ENCODE data around the gene SNHG17. TPM values are rescaled to one million over a fixed set of nuclear protein-coding genes. Genes with fewer than 3 reads are reported as not detected.
"Not testable (repeated sequence)": the region's sequence is repeated elsewhere in the genome, so short reads cannot be mapped to it uniquely, and the experiment has no call there.

The SNHG17 gene
- total RNA-seq, 1 donor from 2014 or later: 15.2 TPM

DNA sequence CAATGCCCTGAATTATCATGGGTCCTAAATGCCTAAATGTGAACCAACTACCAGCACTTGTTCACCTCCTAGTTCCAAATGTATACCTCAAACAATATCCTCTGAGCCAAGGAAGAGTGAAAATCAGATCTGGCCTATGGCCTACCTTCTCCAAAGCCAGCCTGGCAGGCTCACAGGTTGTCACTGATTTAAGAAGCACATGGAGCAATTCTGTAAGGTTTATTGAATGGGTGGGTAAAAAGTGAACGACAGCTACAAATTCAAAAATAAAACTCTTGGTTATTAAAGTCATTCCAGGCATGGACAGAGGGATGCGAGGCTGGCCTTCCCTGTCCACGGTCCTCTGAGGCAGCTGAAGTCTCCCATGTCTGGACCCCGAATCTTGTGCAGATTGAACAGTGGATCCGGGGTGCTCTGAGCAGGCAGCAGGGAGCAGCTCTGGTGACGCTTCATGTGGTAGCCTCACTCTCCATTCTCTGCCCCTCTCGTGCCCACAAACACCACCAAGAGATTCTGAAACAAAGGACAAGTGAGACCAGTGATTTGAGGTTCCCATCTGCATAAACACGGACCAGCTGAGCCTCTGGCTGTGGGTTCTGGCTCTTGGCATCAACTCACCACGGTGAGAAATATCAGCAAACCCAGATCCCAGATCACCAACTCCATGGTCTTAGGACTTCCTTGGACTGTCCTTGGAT lies 14.6 kb downstream of the SNHG17 start:
- DNase-seq: no peak

DNA sequence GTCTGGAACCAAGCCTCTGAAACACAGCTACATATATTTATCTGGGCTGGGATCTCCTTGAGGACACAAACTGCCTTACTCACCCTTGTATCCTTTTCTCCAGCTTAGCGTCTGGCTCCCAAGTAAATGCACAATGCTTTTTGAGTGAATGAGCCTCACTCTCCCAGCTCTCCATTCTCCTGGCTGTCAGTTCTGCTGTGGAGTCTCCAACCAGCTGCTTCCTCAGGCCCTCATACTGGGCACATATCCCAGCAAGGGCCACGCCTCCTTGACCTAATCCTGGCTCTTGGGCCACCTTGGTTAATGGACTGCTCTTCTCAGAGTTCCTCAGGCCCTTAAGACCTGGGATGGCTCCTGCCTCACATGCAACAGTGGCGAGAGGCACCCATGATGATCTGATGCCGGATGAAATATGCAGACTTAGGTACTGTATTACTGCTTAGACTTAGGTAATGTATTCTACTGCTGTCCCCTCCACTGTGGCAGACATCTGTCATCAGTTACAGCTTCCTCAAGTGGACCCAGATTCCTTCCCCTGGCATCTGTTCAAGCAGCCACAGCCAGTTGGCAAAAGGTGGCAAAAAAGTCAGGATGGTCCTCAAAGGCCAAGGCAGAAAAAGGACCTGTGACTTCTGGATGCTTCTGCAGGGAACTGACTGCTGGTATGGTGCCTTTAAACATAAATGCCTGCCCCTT lies 16.5 kb downstream of the SNHG17 start:
- no peak for DNase-seq

DNA sequence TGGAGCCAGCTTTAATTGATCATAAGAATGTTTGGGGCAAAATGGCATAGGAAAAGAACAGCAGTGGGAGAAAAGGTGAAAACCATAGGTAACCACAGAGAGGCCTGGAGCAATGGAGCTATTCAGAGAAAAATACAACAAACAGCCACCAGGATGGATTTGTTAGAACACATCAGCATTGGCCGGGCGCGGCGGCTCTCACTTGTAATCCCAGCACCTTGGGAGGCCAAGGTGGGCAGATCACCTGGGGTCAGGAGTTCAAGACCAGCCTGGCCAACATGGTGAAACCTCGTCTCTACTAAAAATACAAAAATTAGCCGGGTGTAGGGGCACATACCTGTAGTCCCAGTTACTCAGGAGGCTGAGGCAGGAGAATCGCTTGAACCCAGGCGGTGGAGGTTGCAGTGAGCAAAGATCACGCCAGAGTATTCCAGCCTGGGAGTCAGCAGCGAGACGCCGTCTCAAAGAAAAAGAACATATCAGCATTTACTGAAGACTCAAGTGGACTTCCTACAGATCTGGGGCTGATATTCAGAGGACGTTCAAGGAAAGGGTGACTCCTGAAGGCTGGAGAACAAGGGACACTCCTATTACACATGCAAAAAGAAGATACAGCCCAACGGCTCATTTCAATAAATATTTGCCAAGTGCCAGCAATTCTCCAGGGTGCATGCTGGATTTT lies 20.2 kb downstream of the SNHG17 start:
- DNase-seq: no peak

DNA sequence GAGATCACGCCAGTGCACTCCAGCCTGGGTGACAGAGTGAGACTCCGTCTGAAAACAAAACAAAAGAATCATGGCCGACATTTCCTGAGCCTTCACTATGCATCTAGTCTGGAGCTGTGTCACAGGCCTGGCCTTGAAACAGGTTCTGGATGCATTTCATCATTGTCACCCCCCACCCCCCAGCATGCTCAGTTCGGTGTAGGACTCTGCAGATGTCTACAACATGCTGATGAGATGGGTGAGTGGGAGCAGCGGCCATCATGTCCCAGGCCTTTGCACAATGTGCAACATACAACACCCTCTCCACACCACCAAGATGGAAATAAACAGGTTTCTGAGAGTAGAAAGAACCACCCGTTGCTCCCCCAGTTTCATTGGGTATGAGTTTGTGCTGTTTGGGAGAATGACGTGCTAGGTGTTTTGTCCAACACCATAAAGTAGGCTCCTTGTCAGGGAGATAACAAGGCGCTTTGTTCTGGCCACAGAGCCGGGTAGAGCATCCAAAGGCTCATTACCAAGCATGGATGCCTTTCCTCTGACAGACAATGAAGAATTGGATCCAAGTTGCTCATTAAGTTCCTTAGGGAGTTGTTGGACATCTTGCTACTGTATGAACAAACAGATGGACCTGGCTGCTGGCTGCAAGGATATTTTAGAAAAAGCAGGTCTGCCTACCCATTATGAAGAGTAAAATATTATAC lies 22.1 kb downstream of the SNHG17 start:
- DNase-seq: no peak

DNA sequence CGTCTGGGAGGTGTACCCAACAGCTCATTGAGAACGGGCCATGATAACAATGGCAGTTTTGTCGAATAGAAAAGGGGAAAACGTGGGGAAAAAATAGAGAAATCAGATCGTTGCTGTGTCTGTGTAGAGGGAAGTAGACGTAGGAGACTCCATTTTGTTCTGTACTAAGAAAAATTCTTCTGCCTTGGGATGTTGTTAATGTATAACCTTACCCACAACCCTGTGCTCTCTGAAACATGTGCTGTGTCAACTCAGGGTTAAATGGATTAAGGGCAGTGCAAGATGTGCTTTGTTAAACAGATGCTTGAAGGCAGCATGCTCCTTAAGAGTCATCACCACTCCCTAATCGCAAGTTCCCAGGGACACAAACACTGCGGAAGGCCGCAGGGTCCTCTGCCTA lies 27.3 kb downstream of the SNHG17 start:
- not testable (repeated sequence) for DNase-seq

DNA sequence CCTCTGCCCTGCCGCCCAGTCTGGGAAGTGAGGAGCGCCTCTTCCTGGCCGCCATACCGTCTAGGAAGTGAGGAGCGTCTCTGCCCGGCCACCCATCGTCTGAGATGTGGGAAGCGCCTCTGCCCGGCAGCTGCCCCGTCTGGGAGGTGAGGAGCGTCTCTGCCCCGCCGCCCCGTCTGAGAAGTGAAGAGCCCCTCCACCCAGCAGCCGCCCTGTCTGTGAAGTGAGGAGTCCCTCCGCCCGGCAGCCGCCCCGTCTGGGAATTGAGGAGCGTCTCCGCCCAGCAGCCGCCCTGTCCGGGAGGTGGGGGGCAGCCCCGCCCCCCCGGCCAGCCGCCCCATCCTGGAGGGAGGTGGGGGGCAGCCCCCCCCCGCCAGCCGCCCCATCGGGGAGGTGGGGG lies 27.8 kb downstream of the SNHG17 start:
- no peak for DNase-seq

DNA sequence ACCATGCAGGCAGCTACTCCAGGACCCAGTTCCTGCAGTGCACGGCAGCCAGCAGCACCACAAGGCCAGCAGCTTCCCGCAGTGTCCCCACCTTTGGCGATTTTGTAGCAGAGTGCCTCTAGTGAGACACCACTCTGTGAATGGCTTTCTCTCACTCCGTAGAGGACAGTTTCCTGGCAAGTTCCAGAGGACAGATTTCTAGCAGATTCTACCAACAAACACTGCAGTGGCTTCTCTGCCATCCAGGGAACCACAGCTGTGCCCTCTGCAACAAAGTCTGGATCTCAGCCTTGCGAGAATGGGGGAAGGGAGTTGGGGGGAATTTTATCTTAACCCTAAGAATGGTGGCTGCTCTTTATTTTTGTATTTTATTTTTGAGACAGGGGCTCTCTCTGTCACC lies 28.7 kb downstream of the SNHG17 start:
- DNase-seq: no peak

DNA sequence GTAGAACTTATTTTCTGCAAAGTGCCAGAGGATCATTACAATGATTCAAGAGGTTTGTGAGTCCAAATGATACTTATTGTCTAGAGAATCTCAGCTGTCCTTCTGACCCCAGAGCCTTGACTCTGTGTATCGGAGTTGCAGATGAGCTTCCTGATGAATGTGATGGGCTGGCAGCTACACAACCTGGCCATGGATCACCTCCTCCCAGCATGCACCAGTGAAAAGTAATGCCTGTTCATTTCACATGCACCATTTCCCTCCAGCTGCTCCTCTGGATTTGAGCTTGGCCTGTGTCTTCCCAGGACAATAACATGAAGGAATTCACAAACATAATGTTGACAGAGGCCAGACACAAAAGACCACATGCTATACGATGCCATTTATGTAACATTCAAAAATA lies 30.0 kb downstream of the SNHG17 start:
- no peak for DNase-seq

DNA sequence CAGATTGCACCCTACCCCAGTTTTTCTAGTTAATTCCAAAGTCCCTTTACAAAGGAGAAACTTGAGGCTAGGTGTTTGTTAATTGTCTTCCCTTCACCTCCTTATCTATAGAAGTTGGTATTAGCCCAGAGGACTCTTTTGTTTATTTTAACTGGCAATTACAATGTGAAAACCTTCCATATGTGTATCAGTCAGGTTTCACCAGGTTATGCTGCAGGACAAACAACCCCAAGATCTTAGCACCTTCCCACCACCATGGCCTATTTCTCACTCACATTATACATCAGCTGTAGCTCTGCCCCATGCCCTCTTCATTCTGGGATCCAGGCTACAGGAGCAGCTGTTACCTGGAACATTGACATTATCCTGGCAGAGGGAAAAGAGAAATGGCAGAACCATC lies 31.1 kb downstream of the SNHG17 start:
- DNase-seq: no peak

DNA sequence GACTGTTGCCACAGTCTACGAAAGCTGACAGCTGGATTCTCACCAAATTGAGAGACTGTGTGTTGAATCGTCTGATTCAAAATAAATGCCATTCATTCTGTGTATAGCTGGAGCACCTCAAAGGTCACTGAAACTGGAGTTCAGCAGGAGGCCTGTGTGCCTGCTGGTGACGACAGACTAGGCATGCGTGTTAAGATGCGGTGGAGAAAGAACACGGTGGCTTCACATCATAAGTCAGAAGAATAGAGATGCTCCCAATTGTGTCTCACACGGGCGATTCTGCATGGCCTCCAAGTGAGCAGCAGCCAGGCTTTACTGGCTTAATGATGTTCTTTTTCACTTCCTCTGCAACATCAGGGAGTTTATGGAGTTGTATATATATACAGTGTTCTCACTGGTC lies 32.3 kb downstream of the SNHG17 start:
- no peak for DNase-seq

DNA sequence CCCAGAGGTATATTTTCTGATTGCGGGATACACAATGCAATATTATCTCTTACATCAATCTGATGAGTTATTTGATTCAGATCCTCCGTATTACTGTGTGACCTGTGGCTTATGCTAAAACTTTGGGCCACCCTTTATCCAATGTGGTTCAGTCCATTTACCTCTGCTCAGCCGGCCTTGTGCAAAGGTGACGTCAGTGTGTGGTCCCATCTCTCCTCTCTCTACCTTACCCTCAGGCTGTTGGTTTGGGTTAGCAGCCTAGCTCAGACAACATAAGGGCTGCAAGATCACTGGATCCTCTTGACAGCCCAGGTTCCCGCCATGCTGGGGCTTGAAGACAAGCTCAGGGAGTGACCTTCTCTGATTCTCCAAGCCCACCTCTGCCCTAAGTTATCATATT lies 33.0 kb downstream of the SNHG17 start:
- DNase-seq: no peak

DNA sequence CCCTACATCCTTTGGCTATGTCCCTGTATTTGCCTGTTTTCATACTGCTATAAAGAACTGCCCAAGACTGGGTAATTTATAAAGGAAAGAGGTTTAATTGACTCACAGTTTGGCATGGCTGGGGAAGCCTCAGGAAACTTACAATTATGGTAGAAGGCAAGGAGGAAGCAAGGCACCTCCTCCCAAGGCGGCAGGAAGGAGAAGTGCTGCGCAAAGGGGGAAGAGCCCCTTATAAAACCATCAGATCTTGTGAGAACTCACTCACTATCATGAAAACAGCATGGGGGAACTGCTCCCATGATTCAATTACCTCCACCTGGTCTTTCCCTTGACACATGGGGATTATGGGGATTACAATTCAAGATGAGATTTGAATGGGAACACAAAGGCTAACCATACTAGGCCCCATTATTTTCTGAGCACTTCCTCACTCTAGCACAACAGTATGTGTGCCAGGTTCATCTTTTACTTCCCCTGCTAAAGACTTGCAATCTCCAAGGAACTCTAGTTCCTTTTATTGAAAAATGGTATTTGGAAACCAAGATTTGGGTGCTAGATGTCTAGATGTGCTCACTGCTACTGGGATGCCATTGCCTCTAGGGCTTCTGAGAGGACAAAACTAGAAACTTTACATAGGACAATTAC lies 39.3 kb downstream of the SNHG17 start:
- DNase-seq: not testable (repeated sequence)

DNA sequence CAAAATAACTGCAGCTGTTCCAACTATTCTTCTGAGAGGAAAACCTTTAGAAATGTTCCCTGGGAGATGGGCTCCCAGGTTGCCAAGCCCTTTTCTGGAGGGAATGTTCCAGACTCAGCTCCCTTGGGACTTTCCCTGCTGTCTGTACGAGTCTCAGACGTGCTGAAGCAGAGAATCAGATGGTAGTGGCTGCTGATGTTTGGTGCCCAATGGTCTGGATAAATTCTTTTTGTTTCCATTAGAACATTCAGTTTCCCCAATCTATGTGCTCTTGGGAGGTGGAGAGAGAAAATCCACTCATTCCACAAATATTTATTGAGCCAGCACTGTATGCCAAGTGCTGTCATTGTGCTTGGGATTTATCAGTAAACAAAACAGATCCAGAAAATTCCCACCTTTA lies 40.0 kb downstream of the SNHG17 start:
- no peak for DNase-seq

DNA sequence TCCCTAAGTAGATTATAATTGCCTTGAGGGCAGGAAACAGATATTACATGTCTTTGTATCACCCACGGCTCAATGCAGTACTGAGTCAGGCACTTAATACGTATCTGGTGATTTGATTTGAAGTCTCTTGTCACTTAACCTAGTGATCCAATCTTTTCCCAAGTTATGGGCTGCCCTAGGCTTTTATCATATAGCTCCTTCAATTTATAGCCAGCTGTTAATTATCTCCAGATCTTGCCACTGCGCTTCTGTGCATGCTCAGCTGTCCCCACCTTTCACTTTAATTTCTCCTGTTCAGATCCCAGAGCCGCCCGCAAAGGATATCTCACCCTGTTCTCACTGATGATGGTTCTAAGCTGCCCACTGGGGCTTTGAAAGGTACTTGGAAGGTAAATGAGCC lies 41.9 kb downstream of the SNHG17 start:
- DNase-seq: no peak

DNA sequence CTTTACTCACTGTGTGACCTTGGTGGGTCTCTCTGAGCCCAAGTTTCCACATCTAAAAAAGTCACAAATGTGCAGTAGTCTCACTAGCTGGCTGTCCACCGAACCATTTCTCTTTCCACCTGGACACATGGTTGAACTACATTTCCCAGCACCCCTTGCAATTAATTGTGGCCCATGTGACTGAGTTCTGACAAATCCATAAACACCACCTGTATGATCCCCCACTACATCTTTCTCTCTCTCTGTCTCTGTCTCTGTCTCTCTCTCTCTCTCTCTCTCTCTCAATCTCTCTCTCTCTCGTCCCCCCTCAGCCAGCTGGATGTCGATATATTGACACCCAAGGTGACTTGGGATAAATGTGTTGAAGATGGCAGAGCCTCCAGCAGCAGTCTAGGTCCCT lies 42.8 kb downstream of the SNHG17 start:
- no peak for DNase-seq

DNA sequence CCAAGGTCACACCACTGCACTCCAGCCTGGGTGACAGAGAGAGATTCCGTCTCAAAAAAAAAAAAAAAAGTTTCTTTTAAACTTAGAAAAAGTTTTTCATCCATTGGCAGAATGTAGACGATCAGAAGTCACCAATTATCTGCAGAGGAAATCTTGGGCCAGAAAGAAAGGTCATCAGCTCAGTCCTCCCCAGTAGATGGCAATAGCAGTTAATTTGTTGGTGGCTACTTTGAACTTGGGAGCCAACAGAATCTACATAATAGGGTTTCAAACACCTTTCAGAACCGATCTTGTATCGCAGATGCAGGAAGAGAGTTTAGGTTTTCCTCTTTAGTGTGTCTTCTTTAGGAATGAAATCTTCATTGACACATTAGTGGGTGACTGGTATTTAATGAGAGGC lies 47.2 kb downstream of the SNHG17 start:
- DNase-seq: no peak

DNA sequence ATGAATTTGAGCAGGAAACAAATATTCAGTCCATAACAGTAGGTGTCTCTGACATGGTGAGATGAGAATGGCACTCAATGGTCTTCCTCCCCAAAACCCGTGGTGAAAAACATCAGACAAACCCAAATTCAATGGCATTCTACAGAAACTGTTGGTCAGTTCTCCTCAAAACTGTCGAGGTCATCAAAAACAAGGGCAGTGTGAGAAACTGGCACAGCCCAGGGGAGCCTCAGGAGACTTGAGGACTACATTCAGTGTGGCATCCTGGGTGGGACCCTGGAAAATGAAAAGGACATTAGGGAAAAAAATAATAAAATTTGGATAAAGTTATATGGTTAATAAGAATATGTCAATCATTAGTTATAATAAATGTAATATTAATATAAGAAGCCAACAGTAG lies 48.3 kb downstream of the SNHG17 start:
- no peak for DNase-seq

DNA sequence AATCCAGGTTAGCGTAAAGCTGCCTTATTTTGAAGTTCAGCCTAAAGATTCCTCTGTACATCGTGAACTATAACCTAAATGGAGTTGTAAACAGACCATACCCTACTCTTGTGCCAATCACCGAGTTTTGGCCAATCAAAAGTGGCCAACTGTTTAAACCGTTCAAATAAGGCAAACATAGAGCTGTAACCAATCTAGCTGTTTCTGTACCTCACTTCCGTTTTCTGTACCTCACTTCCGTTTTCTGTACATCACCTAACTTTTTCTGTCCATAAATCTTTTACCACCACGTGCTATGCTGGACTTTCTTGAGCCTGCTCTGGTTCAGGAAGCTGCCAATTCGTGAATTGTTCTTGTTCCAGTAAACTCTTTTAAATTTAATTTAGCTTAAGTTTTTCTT lies 49.1 kb downstream of the SNHG17 start:
- no peak for DNase-seq

DNA sequence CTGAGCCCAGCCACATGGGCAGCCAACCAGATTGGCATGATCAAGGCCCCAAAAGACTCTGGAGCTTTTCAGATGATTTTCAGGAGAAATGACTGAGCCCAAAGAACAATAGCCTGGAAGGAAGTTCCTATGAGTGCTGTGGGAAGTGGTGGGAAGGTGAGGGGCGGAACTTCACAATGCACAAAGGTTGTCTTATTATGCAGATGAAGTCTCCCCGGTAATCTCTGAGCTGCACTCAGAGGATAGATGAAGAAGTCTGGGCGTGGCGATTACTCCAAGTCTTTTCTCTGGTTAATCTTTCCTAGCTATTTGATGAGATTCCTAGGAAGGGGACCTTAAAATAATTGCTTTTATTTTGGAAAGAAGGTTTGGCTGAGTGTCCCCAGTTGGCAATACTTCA lies 52.0 kb downstream of the SNHG17 start:
- DNase-seq: no peak

DNA sequence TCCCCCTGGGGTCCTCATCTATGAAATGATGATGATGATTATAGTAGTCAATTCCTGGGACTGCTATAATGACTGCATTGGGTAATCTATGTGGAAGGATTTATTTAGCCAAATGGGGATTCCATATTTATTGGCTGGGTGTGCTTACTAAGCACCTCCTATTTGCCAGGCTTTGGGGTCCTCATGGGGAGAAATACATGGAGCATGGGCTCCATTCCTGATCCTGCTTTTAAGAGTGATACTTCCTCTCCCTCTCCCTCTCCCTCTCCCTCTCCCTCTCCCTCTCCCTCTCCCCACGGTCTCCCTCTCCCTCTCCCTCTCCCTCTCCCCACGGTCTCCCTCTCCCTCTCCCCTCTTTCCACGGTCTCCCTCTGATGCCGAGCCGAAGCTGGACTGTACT lies 57.3 kb downstream of the SNHG17 start:
- DNase-seq: not testable (repeated sequence)

DNA sequence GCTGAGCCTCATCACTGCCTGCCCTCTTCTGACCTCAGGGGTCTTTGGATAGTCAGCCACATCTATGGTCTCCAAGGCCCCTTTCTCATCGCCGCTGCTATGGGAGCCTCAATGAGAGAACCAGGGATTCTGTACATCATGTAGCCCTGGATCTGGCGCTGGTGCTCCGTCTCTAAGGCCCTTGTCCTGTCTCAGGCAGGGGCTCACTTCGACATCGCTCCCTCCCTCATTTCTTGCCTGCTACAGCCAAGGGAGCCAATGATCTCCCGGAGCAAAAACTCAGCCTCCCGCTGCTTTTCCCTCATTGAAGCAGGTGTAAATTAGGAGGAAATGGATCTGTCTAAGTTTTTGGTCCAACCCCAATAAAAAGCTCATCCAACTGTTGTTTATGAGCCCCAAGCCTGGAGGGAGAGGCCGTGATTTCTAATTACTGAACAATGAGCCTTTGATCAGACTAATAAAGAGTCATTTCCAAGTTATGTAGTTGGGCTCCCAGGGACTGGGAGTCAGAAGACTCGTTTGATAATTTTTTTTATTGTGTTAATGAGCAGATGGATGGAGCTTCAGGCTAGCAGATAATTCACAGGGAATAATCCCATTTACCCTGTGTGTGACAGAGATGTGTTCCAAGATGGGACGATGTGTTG lies 58.0 kb downstream of the SNHG17 start:
- DNase-seq: no peak

DNA sequence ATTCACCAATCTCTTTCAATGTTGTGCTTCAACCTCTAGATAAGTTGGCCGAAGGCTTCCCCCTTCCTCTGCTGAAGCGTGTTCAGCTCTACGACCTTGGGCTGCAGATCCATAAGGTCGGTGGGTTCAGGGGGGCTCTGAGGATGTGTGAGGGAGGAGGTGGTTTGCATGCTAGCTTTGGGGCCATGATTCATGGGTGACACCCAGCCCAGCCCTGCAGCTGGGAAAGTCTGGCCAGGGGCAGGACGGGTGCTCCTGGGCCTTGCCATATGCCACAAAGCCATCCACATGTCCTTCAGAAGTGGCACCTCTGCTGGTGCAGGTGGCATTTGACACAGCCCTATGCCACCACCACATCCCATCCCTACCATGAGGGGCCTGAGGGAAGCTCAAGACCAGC lies 61.2 kb downstream of the SNHG17 start:
- no peak for DNase-seq
